IMR-90 (cell line): ENCODE results near the gene IL12RB2. TPM values are rescaled to one million over a fixed set of nuclear protein-coding genes. Genes with fewer than 3 reads are reported as not detected.
"Not testable (repeated sequence)": the region's sequence is repeated elsewhere in the genome, so short reads cannot be mapped to it uniquely, and the experiment has no call there.

Experiments used
- ATAC-seq: fragments of 200-7000 bp; cut with Tn5 transposase; 2 replicates; pipeline ENCODE4 v1.9.1; 2020; ENCODE audit warnings: low read depth, mild to moderate bottlenecking, moderate library complexity
- BruUV-seq: library from RNA; stranded (reverse); fragments of 400-500 nt; replicated peaks from 2 replicates; lab custom pipeline; 2021; lab: Mats Ljungman, UMichigan
- CTCF ChIA-PET: fragments of 300-600 bp; formaldehyde crosslinking; extraction: SDS; loops from one replicate; lab custom pipeline; 2021; ENCODE audit warnings: antibody characterized with exemption; lab: Yijun Ruan, JAX
- POLR2A ChIA-PET: fragments of 300-600 bp; sonication (Branson Sonifier 250); formaldehyde crosslinking; loops from one replicate; lab custom pipeline; 2022; ENCODE audit warnings: antibody characterized with exemption; ENCODE audit not compliant: unreplicated experiment; lab: Charles Lee
- DNase-seq: peaks from one replicate; pipeline ENCODE4 v3.0.0; 2013
- H2AFZ ChIP-seq: replicated peaks from 2 replicates; pipeline ENCODE3; 2013; ENCODE audit warnings: low read length, mild to moderate bottlenecking; ENCODE audit not compliant: poor library complexity
- H2AK5ac ChIP-seq: 2 replicates; pipeline ENCODE4 v1.6.1; 2013; ENCODE audit warnings: low read depth, low read length, inconsistent platforms
- H2AK9ac ChIP-seq: replicated peaks from 2 replicates; pipeline ENCODE3; 2013; ENCODE audit warnings: mild to moderate bottlenecking, low read depth, low read length, moderate library complexity; ENCODE audit not compliant: poor library complexity
- H2BK120ac ChIP-seq: 2 replicates; pipeline ENCODE4 v1.6.1; 2013; ENCODE audit warnings: low read depth, low read length, inconsistent platforms
- H2BK15ac ChIP-seq: 3 replicates; pipeline ENCODE4 v1.6.1; 2013; ENCODE audit warnings: low read depth, low read length, inconsistent platforms
- H2BK20ac ChIP-seq: 2 replicates; pipeline ENCODE4 v1.6.1; 2013; ENCODE audit warnings: low read depth, mild to moderate bottlenecking, inconsistent platforms, low read length, moderate library complexity
- H2BK5ac ChIP-seq: 2 replicates; pipeline ENCODE4 v1.6.1; 2013; ENCODE audit warnings: mild to moderate bottlenecking, low read depth, low read length, inconsistent platforms; ENCODE audit not compliant: poor library complexity, severe bottlenecking
- H3K14ac ChIP-seq: replicated peaks from 2 replicates; pipeline ENCODE4 v1.6.1; 2013; ENCODE audit warnings: low read depth, low read length, inconsistent platforms
- H3K18ac ChIP-seq: 2 replicates; pipeline ENCODE4 v1.6.1; 2013; ENCODE audit warnings: low read depth, low read length, control low read depth
- H3K23ac ChIP-seq: 2 replicates; pipeline ENCODE4 v1.6.1; 2013; ENCODE audit warnings: low read depth, low read length, inconsistent platforms
- H3K27ac ChIP-seq: 2 replicates; pipeline ENCODE4 v1.5.1; 2013; ENCODE audit warnings: mild to moderate bottlenecking, control low read depth, low read length; ENCODE audit not compliant: insufficient read depth
- H3K27me3 ChIP-seq: 2 replicates; pipeline ENCODE4 v1.6.1; 2013; ENCODE audit warnings: low read length; ENCODE audit not compliant: control insufficient read depth, insufficient read depth
- H3K36me3 ChIP-seq: 2 replicates; pipeline ENCODE4 v1.6.1; 2013; ENCODE audit warnings: low read length, mixed read lengths; ENCODE audit not compliant: control insufficient read depth, insufficient read depth
- H3K4ac ChIP-seq: 2 replicates; pipeline ENCODE4 v1.6.1; 2013; ENCODE audit warnings: low read depth, low read length, inconsistent platforms
- H3K4me1 ChIP-seq: 2 replicates; pipeline ENCODE4 v1.6.1; 2013; ENCODE audit warnings: low read length, mixed read lengths; ENCODE audit not compliant: control insufficient read depth, insufficient read depth
- H3K4me2 ChIP-seq: 2 replicates; pipeline ENCODE4 v1.6.1; 2013; ENCODE audit warnings: low read depth, mild to moderate bottlenecking, control low read depth, low read length, moderate library complexity
- H3K4me3 ChIP-seq: 2 replicates; pipeline ENCODE4 v1.5.1; 2013; ENCODE audit warnings: low read depth, mild to moderate bottlenecking, control low read depth, low read length, moderate library complexity; ENCODE audit not compliant: insufficient read depth
- H3K56ac ChIP-seq: 2 replicates; pipeline ENCODE4 v1.6.1; 2013; ENCODE audit warnings: low read length, inconsistent platforms; ENCODE audit not compliant: insufficient read depth; ENCODE audit errors: extremely low read depth
- H3K79me1 ChIP-seq, 2 experiments: 2 replicates each; pipeline ENCODE4 v1.6.1; 2013; ENCODE audit warnings: low read length in 2 of 2, inconsistent platforms in 1 of 2, low read depth in 1 of 2
- H3K9ac ChIP-seq: 2 replicates; pipeline ENCODE4 v1.6.1; 2013; ENCODE audit warnings: low read depth, low read length, control low read depth
- H3K9me1 ChIP-seq: 2 replicates; pipeline ENCODE4 v1.6.1; 2013; ENCODE audit warnings: low read length, inconsistent platforms; ENCODE audit not compliant: insufficient read depth
- H3K9me3 ChIP-seq: 2 replicates; pipeline ENCODE4 v1.6.1; 2013; ENCODE audit warnings: low read length; ENCODE audit not compliant: control insufficient read depth, insufficient read depth
- H4K20me1 ChIP-seq: 2 replicates; pipeline ENCODE4 v1.6.1; 2013; ENCODE audit warnings: low read length, inconsistent platforms; ENCODE audit not compliant: insufficient read depth
- H4K5ac ChIP-seq: 2 replicates; pipeline ENCODE4 v1.6.1; 2013; ENCODE audit warnings: mild to moderate bottlenecking, low read depth, low read length, control low read depth
- H4K8ac ChIP-seq, 2 experiments: 2 replicates each; pipeline ENCODE4 v1.6.1; 2013; ENCODE audit warnings: low read depth in 2 of 2, low read length in 2 of 2, control low read depth in 1 of 2, inconsistent platforms in 1 of 2
- H4K91ac ChIP-seq: 2 replicates; pipeline ENCODE4 v1.6.1; 2013; ENCODE audit warnings: low read depth, low read length, inconsistent platforms; ENCODE audit not compliant: insufficient read depth
- BHLHE40 ChIP-seq: fragments of 150-350 bp; IDR thresholded peaks from 2 replicates; pipeline ENCODE4 v1.6.1; 2016; ENCODE audit warnings: mild to moderate bottlenecking, low read depth, low read length
- CHD1 ChIP-seq: IDR thresholded peaks from 2 replicates; pipeline ENCODE4 v1.6.1; 2012; ENCODE audit warnings: low read depth, low read length, improper control_type of control experiment
- FOS ChIP-seq: fragments of 150-350 bp; IDR thresholded peaks from 2 replicates; pipeline ENCODE4 v1.6.1; 2016; ENCODE audit warnings: low read depth, low read length
- MAFK ChIP-seq: IDR thresholded peaks from 2 replicates; pipeline ENCODE4 v1.6.1; 2012; ENCODE audit warnings: low read depth, low read length, improper control_type of control experiment
- MXI1 ChIP-seq: IDR thresholded peaks from 2 replicates; pipeline ENCODE4 v1.6.1; 2012; ENCODE audit warnings: low read depth, mild to moderate bottlenecking, low read length, moderate library complexity, borderline replicate concordance
- RAD21 ChIP-seq: IDR thresholded peaks from 2 replicates; pipeline ENCODE4 v1.6.1; 2012; ENCODE audit warnings: low read length, improper control_type of control experiment
- RCOR1 ChIP-seq: IDR thresholded peaks from 2 replicates; pipeline ENCODE4 v1.6.1; 2012; ENCODE audit warnings: mild to moderate bottlenecking, low read length, improper control_type of control experiment; ENCODE audit not compliant: insufficient replicate concordance
- RFX5 ChIP-seq: IDR thresholded peaks from 2 replicates; pipeline ENCODE4 v1.8.0; 2012; ENCODE audit warnings: low read depth, mild to moderate bottlenecking, low read length, moderate library complexity
- WGBS, 2 experiments: methylation state at CpG; one replicate each; pipeline versions ENCODE4 v1.1.5 to v1.1.7; 2013; ENCODE audit warnings: missing lambda C conversion rate in 2 of 2; ENCODE audit not compliant: insufficient read length in 1 of 2; ENCODE audit errors: extremely low coverage in 2 of 2; 5-methylcytosine and 5-hydroxymethylcytosine counted together
- dilution Hi-C: fragments of 300-500 bp; cut with HindIII; formaldehyde crosslinking; loops from one replicate; pipeline ENCODE4 v1.14.3; 2018; ENCODE audit warnings: low sequenced_read_pairs; ENCODE audit not compliant: unreplicated experiment
- in situ Hi-C: fragments of 300-500 bp; cut with MboI; formaldehyde crosslinking; loops from 3 replicates; pipeline ENCODE4 v1.14.3; 2019; ENCODE audit warnings: low sequenced_read_pairs, inconsistent platforms, mixed read lengths
- intact Hi-C: fragments of 100-400 bp; cut with micrococcal nuclease; formaldehyde crosslinking; loops from 2 replicates; pipeline ENCODE4 v1.10.0; 2022
- polyA plus RNA-seq, 3 experiments: library from polyadenylated mRNA; depleted of rRNA; stranded (reverse); fragments of >200 nt; gene quantifications; 2 replicates each; pipeline ENCODE4 v1.2.3, GENCODE V29; 2012; ENCODE audit warnings: low replicate concordance in 1 of 3
- total RNA-seq: library from RNA; depleted of rRNA; stranded (reverse); fragments of >200 nt; gene quantifications from 2 replicates; pipeline ENCODE4 v1.2.3, GENCODE V29; 2012

The IL12RB2 gene
- total and polyA plus RNA-seq, 2 of the 4 experiments (the other 2 are of a cell fraction) = not detected

DNA sequence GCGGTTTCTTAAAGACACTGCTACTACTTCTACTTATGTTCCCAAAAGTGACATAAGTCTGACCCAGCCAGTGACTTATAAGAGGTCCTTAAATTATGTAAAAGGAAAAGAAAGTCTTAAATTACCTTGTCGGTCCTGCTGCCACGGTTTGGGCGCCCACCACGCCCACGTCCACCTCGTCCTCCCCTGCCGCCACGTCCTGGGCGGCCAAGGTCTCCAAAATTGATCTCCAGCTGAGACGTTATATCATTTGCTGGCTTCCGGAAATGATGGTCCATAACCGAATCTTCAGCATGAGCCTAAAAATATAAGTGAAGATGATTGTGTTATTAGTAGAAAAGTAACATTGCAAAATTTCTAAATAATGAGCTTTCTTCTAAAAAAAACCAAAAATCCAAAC lies 107.4 kb downstream of the IL12RB2 start:
- ChIA-PET POLR2A (interaction anchor here (0.6 kb wide), 1 partner anchor 286 kb away, joined by 4 read pairs; no protein-coding TSS in a partner anchor), CTCF (interaction anchor here (0.6 to 1.5 kb wide), 2 partner anchors 11 to 26 kb away, joined by 3 to 8 read pairs; no protein-coding TSS in a partner anchor)
- H4K8ac ChIP-seq = no peak overlapping the region
- in situ Hi-C loops = loop anchor here (25.0 kb wide), 1 partner anchor 347 kb away; no protein-coding TSS in a partner anchor
- H3K4ac ChIP-seq = no peak overlapping the region
- no peaks in the 10 kb centered on the region for H3K27me3 ChIP-seq
- H3K79me1 ChIP-seq = peaks cover 10 to 56% of the 10 kb centered on the region in 2 experiments
- no peak overlapping the region for H3K4me3 ChIP-seq
- no peak overlapping the region for H3K18ac ChIP-seq
- H2AFZ ChIP-seq = no peak overlapping the region
- no peak overlapping the region for H2AK5ac ChIP-seq
- H3K4me2 ChIP-seq = no peak overlapping the region
- ATAC-seq = no peak
- no peak overlapping the region for H2BK15ac ChIP-seq
- no peak overlapping the region for H3K14ac ChIP-seq
- no peak overlapping the region for H3K56ac ChIP-seq
- H2BK20ac ChIP-seq = no peak overlapping the region
- H3K9me3 ChIP-seq = no peaks in the 10 kb centered on the region
- no TSS peak for BruUV-seq
- DNase-seq = no peak
- H3K23ac ChIP-seq = no peak overlapping the region
- H2BK5ac ChIP-seq = no peak overlapping the region
- no peak overlapping the region for H4K5ac ChIP-seq
- no peak overlapping the region for H3K27ac ChIP-seq
- no peak overlapping the region for H3K9ac ChIP-seq
- dilution Hi-C loops = no loop called here
- H4K20me1 ChIP-seq = peaks cover 30% of the 10 kb centered on the region
- no peak overlapping the region for H4K91ac ChIP-seq
- no peaks in the 10 kb centered on the region for H3K4me1 ChIP-seq
- no peak overlapping the region for H2BK120ac ChIP-seq
- intact Hi-C loops = no loop called here
- no peaks in the 10 kb centered on the region; the same call in 1 of the 2 replicates for H3K9me1 ChIP-seq
- peaks cover 39% of the 10 kb centered on the region for H3K36me3 ChIP-seq
- H2AK9ac ChIP-seq = no peak overlapping the region
- WGBS, 2 experiments = no CpG with 5 or more reads among the region's 13 CpGs
- TF ChIP-seq BHLHE40 (no peak), FOS (no peak), MAFK (no peak), RAD21 (no peak), RCOR1 (no peak), RFX5 (no peak), CHD1 (no peak), MXI1 (no peak)

DNA sequence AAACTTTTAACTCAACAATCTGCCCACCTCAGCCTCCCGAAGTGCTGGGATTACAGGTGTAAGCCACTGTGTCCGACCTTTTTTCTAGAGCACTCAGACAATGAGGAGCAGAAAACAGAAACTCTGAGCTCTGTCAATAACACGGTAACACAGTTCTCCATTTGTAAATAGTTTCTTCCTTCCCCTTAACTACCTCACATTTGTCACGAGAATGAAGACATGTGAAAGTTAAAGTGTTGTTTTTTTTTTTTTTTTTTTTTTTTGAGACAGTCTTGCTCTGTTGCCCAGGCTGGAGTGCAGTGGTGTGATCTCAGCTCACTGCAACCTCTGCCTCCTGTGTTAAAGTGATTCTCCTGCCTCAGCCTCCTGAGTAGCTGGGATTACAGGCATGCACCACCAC lies 110.1 kb downstream of the IL12RB2 start:
- POLR2A ChIA-PET, ATAC-seq, H2AFZ ChIP-seq, H2BK20ac ChIP-seq, H4K8ac ChIP-seq, H3K9me1 ChIP-seq, H3K4ac ChIP-seq, H4K5ac ChIP-seq, H3K9me3 ChIP-seq, H3K23ac ChIP-seq, H3K18ac ChIP-seq, H3K4me3 ChIP-seq, intact Hi-C loops, dilution Hi-C loops, H3K9ac ChIP-seq, H2BK15ac ChIP-seq, H2BK120ac ChIP-seq, H3K27ac ChIP-seq, H4K91ac ChIP-seq, DNase-seq, H3K56ac ChIP-seq, BruUV-seq, H3K4me1 ChIP-seq, H2BK5ac ChIP-seq, H3K27me3 ChIP-seq, H3K14ac ChIP-seq, H3K4me2 ChIP-seq, H2AK9ac ChIP-seq, H2AK5ac ChIP-seq: not testable (repeated sequence)
- CTCF ChIA-PET = interaction anchor here (0.7 kb wide), 1 partner anchor 70 kb away, joined by 3 read pairs; no protein-coding TSS in a partner anchor
- in situ Hi-C loops = loop anchor here (25.0 kb wide), 1 partner anchor 345 kb away; no protein-coding TSS in a partner anchor
- H3K79me1 ChIP-seq = peaks cover 13 to 62% of the 10 kb centered on the region in 2 experiments
- no CpG with 5 or more reads among the region's 4 CpGs for whole genome bisulfite sequencing, 2 experiments
- peaks cover 35% of the 10 kb centered on the region for H4K20me1 ChIP-seq
- peaks cover 46% of the 10 kb centered on the region for H3K36me3 ChIP-seq
